SKM-1 (cell line): Measurements from ENCODE around the gene NELL2.
"Not testable (repeated sequence)": the region's sequence is repeated elsewhere in the genome, so short reads cannot be mapped to it uniquely, and the experiment has no call there.

ENCODE experiments used
- DNase-seq: peaks from one replicate; lab custom pipeline; 2025; ENCODE audit not compliant: unreplicated experiment; lab: John Stamatoyannopoulos, UW

Gene NELL2

DNA sequence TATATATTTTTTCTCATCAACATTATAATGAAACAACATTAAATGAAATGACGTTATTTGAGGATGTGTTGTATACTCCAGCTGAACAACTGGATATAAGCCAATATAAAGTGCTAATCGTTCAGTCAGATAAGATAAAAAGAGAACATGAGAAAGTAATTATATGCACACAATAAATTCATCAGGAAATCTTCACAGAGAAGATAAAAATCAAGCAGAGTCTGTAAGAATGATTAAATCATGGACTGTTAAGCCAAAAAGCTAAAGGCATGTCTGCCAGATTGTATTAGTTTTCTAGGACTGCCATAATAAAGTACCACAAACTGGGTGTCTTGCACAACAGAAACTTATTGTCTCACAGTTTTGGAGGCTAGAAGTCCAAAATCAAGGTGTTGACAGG lies 178.6 kb downstream of the NELL2 start:
- no peak for DNase-seq

DNA sequence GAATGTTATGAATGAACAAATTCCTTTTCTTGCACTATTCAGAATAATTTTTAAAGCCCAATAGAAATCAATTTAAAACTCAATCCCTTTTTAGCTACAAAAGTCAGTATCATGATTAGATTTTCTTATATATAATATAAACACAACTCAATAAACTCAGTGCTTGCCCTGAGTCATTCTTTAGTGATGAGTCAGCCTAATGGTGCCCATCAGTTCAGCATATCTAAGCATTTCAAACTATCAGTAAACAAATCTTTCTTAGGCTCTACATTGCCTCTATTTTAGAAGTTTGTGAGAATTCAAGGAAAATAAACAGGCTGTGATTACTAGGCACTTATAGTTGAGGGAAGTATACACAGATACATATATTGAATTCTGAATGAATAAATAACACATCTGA lies 179.6 kb downstream of the NELL2 start:
- DNase-seq: no peak

DNA sequence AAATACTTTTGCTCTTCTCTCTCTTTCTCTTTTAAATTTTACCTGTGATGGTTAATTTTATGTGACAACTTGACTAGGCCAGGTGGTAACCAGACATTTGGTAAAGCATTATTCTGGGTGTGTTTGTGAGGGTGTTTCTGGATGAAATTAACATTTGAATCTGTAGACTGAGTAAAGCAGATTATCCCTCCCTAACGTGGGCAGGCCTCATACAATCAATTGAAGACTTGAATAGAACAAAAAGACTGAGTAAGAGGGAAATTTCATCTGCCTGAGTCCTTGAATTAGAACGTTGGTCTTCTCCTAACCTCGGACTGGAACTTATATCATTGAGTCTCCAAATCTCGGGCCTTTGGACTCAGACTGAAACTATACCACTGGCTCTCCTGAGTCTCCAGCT lies 182.1 kb downstream of the NELL2 start:
- no peak for DNase-seq

DNA sequence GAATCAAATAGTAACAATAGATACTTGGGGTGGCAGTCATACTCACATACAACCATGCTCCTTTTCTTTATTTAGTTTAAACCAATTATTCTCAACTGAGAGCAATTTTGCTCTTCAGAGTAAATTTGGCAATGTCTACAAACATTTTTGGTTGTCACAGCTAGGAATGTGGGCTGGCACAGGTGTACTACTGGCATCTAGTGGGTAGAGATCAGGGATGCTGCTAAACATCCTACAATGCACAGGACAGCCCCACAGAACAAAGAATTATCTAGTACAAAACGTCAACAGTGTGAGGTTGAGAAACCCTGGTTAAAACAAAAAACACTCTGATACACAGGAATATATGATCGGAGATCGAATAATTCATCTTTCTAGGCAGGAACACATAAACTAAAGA lies 186.5 kb downstream of the NELL2 start:
- no peak for DNase-seq

DNA sequence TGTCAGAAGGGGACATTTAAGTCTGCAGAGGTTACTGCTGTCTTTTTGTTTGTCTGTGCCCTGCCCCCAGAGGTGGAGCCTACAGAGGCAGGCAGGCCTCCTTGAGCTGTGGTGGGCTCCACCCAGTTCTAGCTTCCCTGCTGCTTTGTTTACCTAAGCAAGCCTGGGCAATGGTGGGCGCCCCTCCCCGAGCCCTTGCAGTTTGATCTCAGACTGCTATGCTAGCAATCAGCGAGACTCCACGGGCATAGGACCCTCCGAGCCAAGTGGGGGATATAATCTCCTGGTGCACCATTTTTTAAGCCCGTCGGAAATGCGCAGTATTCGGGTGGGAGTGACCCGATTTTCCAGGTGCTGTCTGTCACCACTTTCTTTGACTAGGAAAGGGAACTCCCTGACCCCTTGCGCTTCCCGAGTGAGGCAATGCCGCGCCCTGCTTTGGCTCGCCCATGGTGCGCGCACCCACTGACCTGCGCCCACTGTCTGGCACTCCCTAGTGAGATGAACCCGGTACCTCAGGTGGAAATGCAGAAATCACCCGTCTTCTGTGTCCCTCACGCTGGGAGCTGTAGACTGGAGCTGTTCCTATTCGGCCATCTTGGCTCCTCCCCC lies 189.2 kb downstream of the NELL2 start:
- not testable (repeated sequence) for DNase-seq

DNA sequence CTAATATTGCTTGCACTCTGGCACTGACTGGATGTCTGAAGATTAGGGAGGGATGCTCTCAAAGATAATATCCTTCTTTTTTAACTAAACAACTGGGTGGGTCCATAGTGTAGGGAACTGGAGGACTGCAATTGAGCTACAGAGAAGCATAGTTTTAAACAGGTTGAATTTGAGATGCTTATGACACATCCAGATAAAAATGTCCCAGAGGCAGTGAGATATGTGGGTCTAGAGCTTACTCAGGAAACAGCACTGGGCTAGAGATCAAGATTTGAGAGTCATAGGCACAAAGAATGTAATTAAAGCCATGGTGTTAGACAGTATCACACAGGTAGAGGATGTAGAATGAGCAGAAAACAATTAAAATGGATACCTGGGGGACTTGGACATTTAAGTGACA lies 198.4 kb downstream of the NELL2 start:
- DNase-seq: no peak

DNA sequence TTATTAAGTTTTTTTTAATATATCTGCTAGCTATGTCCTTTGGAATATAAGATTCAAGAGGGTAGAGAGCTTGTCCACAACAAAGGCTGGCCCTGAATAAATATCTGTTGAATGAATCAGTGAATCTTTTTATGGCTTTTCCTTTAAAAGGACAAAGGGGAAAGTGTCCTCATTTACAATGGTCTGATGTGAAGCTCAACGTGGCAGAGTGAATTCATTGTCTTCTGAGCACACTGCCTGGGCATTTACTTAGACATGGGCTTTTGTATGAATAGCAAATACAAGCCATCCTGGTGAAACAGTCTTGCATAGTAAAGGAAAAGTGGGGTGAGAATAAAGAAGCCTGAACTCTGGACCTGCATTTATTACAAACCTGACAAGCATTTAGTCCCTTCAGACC lies 201.2 kb downstream of the NELL2 start:
- DNase-seq: no peak

DNA sequence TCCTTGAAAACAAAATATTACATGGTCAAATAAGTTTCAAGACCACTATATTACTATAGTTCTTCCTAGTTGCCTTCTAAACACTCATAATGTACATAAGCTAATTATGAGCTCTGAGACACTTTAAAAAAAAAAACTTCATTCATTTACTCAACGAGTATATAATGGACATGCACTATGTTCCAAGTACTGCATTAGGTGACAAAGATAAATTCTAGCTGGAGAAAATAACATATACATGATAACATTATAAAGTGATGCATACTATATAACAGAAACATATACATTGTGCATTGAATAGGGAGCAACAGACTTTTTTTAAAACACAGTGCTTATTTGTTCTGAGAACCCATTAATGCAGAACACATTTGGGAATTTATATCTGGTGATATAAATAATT lies 202.3 kb downstream of the NELL2 start:
- no peak for DNase-seq

DNA sequence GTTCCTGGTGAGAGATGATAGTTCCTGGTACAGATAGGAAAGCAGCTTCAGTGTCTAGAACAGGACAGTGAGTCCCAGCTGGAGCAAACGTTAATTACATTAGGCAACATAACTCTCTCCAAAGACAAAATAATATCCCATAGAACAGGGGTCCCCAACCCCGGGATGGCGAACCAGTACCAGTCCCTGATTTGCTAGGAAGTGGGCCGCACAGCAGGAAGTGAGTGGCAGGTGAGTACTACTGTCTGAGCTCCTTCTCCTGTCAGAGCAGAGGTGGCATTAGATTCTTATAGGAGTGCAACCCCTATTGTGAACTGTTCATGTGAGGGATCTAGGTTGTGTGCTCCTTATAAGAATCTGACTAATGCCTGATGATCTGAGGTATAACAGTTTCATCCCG lies 204.1 kb downstream of the NELL2 start:
- no peak for DNase-seq

DNA sequence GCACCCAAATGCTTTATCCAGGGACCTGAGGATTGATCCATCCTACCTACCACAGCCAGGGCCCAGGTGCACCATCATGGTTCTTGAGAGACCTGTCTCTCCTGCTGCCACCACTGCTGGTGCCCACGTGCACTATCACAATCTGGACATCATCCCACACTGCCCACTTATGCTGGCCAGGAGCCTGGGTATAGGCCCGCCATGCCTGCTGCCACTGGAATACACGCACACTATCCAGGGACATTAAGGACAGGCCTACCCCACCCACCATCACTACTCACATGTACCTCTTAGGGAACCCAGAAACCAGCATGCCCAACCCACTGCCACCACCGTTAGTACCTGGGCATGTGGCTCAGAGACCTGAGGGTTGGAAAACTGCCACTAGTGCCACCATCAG lies 207.7 kb downstream of the NELL2 start:
- no peak for DNase-seq

DNA sequence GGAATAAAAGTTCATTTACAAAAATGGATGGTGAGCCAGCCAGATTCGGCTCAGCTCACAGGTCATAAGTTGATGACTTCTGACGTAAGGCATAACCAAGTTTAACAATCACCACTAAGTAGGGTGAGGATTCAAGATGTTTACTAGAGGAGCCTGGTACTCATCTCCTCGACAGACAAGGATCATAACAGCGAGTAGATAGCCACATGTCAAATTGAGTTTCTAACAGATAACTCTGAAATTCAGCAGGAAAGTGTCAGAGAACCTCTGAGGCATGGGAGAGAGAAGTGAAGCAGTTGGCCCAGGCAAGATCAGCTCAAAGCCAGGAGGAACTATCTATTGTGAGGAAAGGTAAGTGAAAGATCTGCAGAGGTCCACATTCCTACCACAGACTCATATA lies 208.7 kb downstream of the NELL2 start:
- no peak for DNase-seq

DNA sequence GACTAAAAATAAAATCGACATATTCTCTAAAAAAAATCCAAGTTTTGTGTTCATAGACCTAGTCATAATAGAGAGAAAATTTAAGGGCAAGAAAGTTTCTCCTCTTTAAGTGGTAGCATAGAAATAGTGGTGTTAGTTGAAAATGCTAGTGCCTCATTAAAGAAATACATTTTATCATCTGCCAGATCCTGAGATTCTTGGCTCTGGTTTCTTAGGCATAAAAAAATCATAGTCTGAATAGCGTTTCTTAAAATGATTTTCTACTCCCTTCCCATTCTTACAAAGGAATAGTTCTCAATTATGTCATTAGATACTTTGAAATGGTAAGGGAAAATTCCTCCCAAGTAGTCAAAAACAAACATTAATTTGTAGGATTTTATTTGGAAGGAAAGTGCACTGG lies 212.8 kb downstream of the NELL2 start:
- DNase-seq: no peak

DNA sequence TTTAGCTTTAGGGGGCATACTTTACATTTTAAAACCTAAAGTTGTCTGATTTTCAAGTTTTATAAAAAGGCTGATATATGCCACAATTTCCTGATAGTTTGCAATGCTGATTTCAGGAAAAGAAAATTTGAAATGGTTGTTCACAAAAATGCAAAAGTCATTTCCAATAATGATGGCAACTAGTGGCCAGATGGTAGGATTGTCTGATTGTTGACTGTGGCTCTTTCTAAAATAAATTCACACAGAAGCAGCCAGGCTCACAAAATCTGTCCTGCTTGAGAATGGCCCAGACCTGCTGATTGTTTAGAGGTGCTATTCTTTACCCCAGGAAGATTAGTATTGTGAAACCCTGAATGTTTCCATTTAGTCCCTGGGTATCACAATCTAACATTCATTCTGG lies 220.3 kb downstream of the NELL2 start:
- DNase-seq: no peak

DNA sequence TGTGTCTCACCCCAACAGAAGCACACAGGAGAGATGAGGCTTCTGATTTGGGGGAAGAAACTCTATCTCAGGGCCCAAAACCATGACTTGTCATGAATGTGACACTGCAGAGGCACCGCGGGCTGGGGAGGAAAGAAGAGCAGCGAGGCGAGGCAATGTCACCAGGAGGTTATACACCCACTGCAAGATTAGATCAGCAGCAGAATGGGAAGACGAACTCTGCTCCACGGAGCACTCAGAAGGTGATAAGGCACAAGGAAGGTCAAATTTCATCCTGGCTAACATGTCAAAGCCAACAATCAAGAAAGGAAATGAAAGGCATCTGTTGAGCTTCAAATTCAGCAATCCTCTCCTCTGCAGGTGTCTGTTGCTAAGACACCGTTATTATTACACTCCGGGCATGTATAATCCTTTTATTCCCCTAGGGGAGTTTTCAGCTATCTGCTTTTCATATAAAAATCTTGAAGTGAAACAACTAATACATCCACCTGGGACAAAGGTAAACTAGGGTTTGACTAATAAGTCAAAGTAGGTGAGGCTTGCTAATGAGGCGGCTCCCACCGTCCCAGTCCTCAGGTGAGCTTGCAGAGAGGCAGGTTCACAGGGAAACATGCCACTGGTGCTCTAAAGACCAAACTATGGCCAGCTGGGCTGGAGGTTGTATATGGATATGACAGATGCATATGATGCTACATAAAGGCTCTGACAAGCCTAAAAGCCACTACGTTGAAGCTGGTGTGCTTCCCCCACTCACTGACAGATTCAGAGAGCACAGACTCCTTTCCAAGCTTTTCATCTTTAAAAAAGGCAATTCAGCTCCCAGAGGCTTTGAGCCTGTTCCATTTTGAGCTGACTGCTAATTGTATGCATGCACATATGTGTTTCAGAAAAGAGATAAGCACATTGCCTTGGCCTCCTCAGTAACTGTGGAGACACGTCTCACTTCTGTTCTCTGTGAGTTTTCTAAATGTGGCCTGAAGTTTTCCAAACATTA lies 221.2 kb downstream of the NELL2 start:
- DNase-seq: no peak

DNA sequence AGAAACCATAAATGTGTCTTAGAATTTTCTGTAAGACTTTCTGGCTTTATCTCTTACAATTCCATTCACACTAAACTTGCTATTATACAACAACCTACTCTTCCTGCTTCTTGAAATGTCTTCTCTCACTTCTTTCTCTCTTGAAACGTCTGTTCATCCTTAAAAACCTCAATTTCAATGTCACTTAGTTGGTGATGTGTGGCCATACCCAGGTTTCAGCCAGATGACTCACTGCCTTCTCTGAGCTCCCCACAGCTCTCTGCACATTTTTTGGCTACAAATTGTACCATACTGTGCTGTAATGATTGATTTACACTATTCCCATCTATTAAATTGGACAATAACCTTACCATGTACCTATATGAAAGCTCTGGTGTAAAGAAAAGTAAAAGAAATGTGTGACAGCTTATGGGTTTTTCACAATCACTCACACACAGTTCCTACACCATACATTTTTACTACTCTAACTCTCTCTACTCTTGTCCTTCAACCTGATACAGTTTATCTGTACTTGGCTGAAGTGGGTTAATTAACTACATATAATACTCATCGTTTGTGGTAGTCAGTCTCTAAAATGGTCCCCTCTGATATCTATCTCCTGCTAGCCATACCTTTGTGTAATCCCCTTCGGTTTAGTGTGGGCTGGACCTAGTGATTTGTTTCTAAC lies 222.1 kb downstream of the NELL2 start:
- DNase-seq: no peak

DNA sequence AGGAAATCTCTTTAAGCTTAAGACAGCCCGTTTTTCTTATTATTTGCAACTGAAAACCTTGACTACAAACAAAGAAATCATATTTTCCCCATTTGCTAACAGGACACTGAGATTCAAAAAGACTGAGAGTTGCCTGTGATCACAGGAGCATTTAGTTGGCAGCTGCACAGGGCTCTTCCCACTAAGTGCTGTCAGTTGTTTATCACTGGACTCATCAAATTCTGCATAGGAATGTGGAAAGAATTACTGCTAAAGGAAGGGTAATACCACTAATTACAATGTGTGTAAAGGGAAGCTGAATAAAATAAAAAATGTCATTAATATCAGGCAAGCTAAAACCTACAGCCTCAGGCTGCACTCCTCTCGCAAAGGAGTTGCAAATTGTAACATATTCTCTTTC lies 226.4 kb downstream of the NELL2 start:
- no peak for DNase-seq

DNA sequence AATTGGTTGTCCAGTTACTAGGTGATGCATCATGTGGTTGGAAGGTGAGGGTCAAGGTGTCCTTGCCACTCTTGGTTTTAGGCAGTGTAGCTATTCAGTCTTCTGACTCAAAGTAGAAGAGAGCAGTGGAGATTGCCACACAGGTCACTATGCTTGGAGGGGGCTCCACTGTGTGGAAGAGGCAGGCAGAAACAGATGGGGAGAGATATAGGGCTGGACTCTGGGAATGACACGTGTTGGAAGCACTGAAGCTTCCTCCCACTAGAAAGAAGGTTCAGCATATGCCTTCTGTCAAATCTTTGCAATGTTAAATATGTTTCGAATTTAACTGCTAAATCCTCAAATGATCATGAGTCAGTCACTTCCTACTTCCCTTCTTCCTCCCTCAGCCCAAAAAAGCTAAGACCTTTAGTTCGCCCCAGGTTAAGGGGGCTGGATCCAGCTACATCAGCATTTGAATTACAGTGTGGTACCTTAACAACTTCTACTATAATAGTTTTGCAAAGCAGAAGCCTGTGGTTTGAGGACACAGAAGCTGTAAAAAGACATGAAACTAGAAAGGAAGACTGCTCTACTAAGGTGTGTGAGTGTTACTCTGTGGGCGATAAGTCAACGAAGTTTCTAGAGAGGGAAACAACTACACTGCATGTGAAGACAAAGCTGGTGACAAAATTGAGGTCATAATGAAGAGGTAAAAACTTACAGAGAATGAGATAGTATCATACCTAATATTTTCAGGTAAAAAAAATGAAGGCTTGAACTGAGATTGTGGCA lies 228.0 kb downstream of the NELL2 start:
- DNase-seq: no peak

DNA sequence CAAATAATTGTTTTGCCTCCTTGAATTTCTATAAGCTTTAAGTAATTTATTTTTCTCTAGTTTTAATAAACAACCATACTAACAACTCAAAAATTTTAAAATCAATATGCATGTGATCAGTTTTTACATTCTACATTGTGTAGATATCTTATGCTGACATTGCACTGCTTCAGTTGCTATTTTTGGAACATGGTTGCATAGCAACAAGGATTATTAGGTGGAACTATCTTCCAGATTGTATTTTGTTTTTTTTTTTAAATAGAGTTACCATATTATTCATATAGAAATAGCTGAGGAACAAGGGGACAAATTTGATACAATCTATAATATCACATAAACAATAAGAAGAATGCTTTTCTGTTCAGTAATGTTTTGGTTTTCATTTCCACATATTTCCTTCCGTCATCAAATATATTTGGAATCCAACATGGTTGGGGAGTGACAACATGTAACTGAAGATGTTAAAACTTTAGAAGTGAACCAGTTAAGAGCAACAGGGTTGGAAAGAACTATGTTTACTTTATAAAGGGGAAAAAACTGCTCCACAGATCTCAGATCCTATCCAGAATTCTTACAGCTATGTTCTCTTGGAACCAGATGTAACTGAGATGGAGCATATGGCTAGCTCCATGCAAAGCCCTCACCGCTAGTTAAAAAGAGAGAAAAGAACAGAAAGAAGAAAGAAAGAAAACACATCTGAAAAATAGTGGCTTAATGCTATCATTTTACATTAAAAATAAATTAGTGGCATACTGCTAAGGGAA lies 235.5 kb downstream of the NELL2 start:
- DNase-seq: no peak

DNA sequence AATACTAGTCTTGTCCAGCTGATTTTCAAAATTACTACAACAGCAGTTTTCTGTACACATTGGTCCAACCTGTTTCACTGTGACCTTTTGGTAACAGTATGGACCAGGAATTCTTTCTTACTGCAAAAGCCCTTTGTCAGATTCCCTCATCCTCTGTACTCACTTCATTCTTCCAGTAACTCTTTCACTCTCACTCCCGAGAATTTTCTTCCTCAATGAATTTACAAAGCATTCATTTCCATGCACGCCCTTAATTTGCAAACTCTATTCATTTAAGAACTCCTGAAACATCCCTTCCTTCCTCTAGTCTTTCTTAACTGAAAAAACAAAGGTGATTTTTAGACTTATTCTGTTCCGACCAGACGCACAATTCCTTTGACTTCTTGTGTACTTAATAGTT lies 238.2 kb downstream of the NELL2 start:
- no peak for DNase-seq

DNA sequence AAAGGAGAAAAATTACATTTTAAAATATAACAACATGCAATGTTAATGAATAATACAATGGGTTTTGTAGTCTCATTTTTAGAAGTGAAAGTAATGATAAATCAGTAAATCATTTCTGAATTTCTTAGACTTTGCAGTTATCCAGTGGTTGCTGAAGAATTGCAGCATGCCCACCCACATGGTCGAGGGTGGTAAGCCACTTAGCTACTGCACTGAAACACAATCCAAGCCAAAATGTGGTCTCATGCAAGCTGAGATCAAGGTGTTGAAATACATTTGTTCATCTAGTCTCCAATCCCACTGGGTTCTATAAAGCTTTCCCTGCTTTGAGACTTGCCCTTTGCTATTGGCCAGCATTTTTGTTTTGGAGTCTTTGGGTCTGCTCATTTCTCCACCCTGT lies 247.9 kb downstream of the NELL2 start:
- DNase-seq: no peak
